WTC11 (cell line): Measurements from ENCODE around the gene HELB. TPM values are rescaled to one million over a fixed set of nuclear protein-coding genes. Genes with fewer than 3 reads are reported as not detected.

ENCODE experiments used
- ATAC-seq: fragments of 200-7000 bp; cut with Tn5 transposase; 2 replicates; pipeline ENCODE4 v1.10.0; 2021; ENCODE audit warnings: mild to moderate bottlenecking, moderate library complexity
- CTCF ChIA-PET: fragments of 300-600 bp; sonication (Branson Sonifier 250); formaldehyde crosslinking; loops from one replicate; lab custom pipeline; 2021; ENCODE audit warnings: antibody characterized with exemption; lab: Charles Lee
- POLR2A ChIA-PET: fragments of 350-600 bp; sonication (Branson Sonifier 250); formaldehyde crosslinking; loops from one replicate; lab custom pipeline; 2021; ENCODE audit warnings: antibody characterized with exemption; lab: Charles Lee
- DNase-seq: peaks from one replicate; pipeline ENCODE4 v3.0.0; 2021; ENCODE audit warnings: low spot score
- H3K27ac Mint-ChIP-seq: 2 replicates; pipeline ENCODE4 v1.8.0; 2021; ENCODE audit warnings: mixed read lengths
- H3K27me3 Mint-ChIP-seq: 2 replicates; pipeline ENCODE4 v1.8.0; 2021; ENCODE audit warnings: low read depth, mild to moderate bottlenecking, moderate library complexity, mixed read lengths
- H3K36me3 Mint-ChIP-seq: 2 replicates; pipeline ENCODE4 v1.8.0; 2021; ENCODE audit warnings: mixed read lengths
- H3K4me1 Mint-ChIP-seq: 2 replicates; pipeline ENCODE4 v1.8.0; 2022; ENCODE audit warnings: mixed read lengths
- H3K4me3 Mint-ChIP-seq: 2 replicates; pipeline ENCODE4 v1.8.0; 2021; ENCODE audit warnings: mild to moderate bottlenecking, moderate library complexity, mixed read lengths
- H3K9me3 Mint-ChIP-seq: 2 replicates; pipeline ENCODE4 v1.8.0; 2021; ENCODE audit warnings: mixed read lengths
- ATF2 ChIP-seq: sonication (generic); formaldehyde crosslinking; IDR thresholded peaks from 2 replicates; pipeline ENCODE4 v1.8.1; 2022; ENCODE audit warnings: low read depth, missing genetic modification reagents, borderline replicate concordance
- CDX4 ChIP-seq: fragments of 250-450 bp; sonication (Bioruptor Pico); IDR thresholded peaks from 2 replicates; pipeline ENCODE4 v1.9.0; 2021; ENCODE audit warnings: moderate library complexity, mild to moderate bottlenecking, inconsistent platforms, borderline replicate concordance
- E2F1 ChIP-seq: sonication (generic); formaldehyde crosslinking; IDR thresholded peaks from 2 replicates; pipeline ENCODE4 v1.8.0; 2022; ENCODE audit warnings: mild to moderate bottlenecking, missing genetic modification reagents
- FOXK1 ChIP-seq: sonication (generic); formaldehyde crosslinking; IDR thresholded peaks from 2 replicates; pipeline ENCODE4 v1.8.0; 2022; ENCODE audit warnings: mild to moderate bottlenecking, moderate library complexity, missing genetic modification reagents
- FOXP1 ChIP-seq: sonication (generic); formaldehyde crosslinking; IDR thresholded peaks from 2 replicates; pipeline ENCODE4 v1.8.0; 2022; ENCODE audit warnings: missing genetic modification reagents, mild to moderate bottlenecking, moderate library complexity, borderline replicate concordance
- GRHL2 ChIP-seq: fragments of 250-450 bp; sonication (Bioruptor Pico); IDR thresholded peaks from 2 replicates; pipeline ENCODE4 v1.8.0; 2022; ENCODE audit warnings: mild to moderate bottlenecking, moderate library complexity; ENCODE audit not compliant: insufficient replicate concordance, severe bottlenecking
- GTF2I ChIP-seq: fragments of 250-450 bp; sonication (Bioruptor Pico); conservative IDR thresholded peaks from 2 replicates; pipeline ENCODE4 v1.4.0; 2021; ENCODE audit warnings: mild to moderate bottlenecking
- HMGXB4 ChIP-seq: sonication (generic); formaldehyde crosslinking; IDR thresholded peaks from 2 replicates; pipeline ENCODE4 v1.8.1; 2023; ENCODE audit warnings: mild to moderate bottlenecking, moderate library complexity, missing genetic modification reagents
- MAX ChIP-seq: sonication (generic); formaldehyde crosslinking; IDR thresholded peaks from 2 replicates; pipeline ENCODE4 v1.8.0; 2022; ENCODE audit warnings: mild to moderate bottlenecking, missing genetic modification reagents
- MYBL2 ChIP-seq: sonication (generic); formaldehyde crosslinking; IDR thresholded peaks from 2 replicates; pipeline ENCODE4 v1.8.1; 2023; ENCODE audit warnings: mild to moderate bottlenecking, moderate library complexity, missing genetic modification reagents
- NFE2L1 ChIP-seq: sonication (generic); formaldehyde crosslinking; IDR thresholded peaks from 2 replicates; pipeline ENCODE4 v1.8.1; 2023; ENCODE audit warnings: missing genetic modification reagents
- NFYB ChIP-seq: sonication (generic); formaldehyde crosslinking; conservative IDR thresholded peaks from 2 replicates; pipeline ENCODE4 v1.8.0; 2022; ENCODE audit warnings: low read depth, missing genetic modification reagents
- NR1H2 ChIP-seq: sonication (generic); formaldehyde crosslinking; IDR thresholded peaks from 2 replicates; pipeline ENCODE4 v1.9.0; 2021; ENCODE audit warnings: mild to moderate bottlenecking, moderate library complexity, missing genetic modification reagents
- OVOL2 ChIP-seq: fragments of 250-450 bp; sonication (Bioruptor Pico); IDR thresholded peaks from 2 replicates; pipeline ENCODE4 v1.9.0; 2021; ENCODE audit warnings: mild to moderate bottlenecking, borderline replicate concordance
- SMAD3 ChIP-seq: sonication (generic); formaldehyde crosslinking; IDR thresholded peaks from 2 replicates; pipeline ENCODE4 v1.8.0; 2022; ENCODE audit warnings: missing genetic modification reagents, mild to moderate bottlenecking, borderline replicate concordance
- SP1 ChIP-seq: sonication (generic); formaldehyde crosslinking; conservative IDR thresholded peaks from 2 replicates; pipeline ENCODE4 v1.8.1; 2022; ENCODE audit warnings: missing genetic modification reagents
- ZNF121 ChIP-seq: sonication (generic); formaldehyde crosslinking; IDR thresholded peaks from 2 replicates; pipeline ENCODE4 v1.8.0; 2023; ENCODE audit warnings: missing genetic modification reagents
- ZNF138 ChIP-seq: sonication (generic); formaldehyde crosslinking; conservative IDR thresholded peaks from 2 replicates; pipeline ENCODE4 v1.8.1; 2022; ENCODE audit warnings: mild to moderate bottlenecking, moderate library complexity, missing genetic modification reagents
- ZNF232 ChIP-seq: sonication (generic); formaldehyde crosslinking; IDR thresholded peaks from 2 replicates; pipeline ENCODE4 v1.8.0; 2022; ENCODE audit warnings: mild to moderate bottlenecking, missing genetic modification reagents
- ZNF396 ChIP-seq: fragments of 250-450 bp; sonication (Bioruptor Pico); IDR thresholded peaks from 2 replicates; pipeline ENCODE4 v1.8.0; 2021; ENCODE audit warnings: mild to moderate bottlenecking, moderate library complexity, borderline replicate concordance
- ZNF416 ChIP-seq: fragments of 250-450 bp; sonication (Bioruptor Pico); IDR thresholded peaks from 2 replicates; pipeline ENCODE4 v1.9.0; 2021; ENCODE audit warnings: mild to moderate bottlenecking, inconsistent platforms
- ZNF512 ChIP-seq: sonication (generic); formaldehyde crosslinking; IDR thresholded peaks from 2 replicates; pipeline ENCODE4 v1.8.1; 2022; ENCODE audit warnings: missing genetic modification reagents, borderline replicate concordance
- ZNF532 ChIP-seq: fragments of 250-450 bp; sonication (Bioruptor Pico); IDR thresholded peaks from 2 replicates; pipeline ENCODE4 v1.9.0; 2021; ENCODE audit warnings: mild to moderate bottlenecking, borderline replicate concordance
- ZNF671 ChIP-seq: fragments of 250-450 bp; sonication (Bioruptor Pico); IDR thresholded peaks from 2 replicates; pipeline ENCODE4 v1.8.0; 2021; ENCODE audit warnings: mild to moderate bottlenecking
- ZSCAN18 ChIP-seq: fragments of 250-450 bp; sonication (Bioruptor Pico); IDR thresholded peaks from 2 replicates; pipeline ENCODE4 v2.1.2; 2022; ENCODE audit warnings: mild to moderate bottlenecking, moderate library complexity
- total RNA-seq: library from RNA; stranded (reverse); gene quantifications from 3 replicates; pipeline ENCODE4 v1.2.3, GENCODE V29; 2021

HELB gene
- total RNA-seq, 1 experiment from 2014 or later: 9.7 TPM

- Mint-ChIP-seq H3K4me1 (peaks cover 7% of the 10 kb centered on the region), H3K36me3 (peaks cover 7% of the 10 kb centered on the region), H3K4me3 (no peak overlapping the region), H3K9me3 (peaks cover 15% of the 10 kb centered on the region), H3K27me3 (no peaks in the 10 kb centered on the region), H3K27ac (no peak overlapping the region)
- DNase-seq (no peak), ATAC-seq (no peak)
- TF ChIP-seq GTF2I (no peak), NFYB (CRISPR knock-in tag) (no peak), GRHL2 (CRISPR knock-in tag) (no peak), ZNF532 (no peak), ZNF416 (CRISPR knock-in tag) (no peak), MAX (CRISPR knock-in tag) (no peak), ZNF138 (no peak)
- POLR2A ChIA-PET: no interaction called here
- CTCF ChIA-PET: no interaction called here
Measured at GRCh38 chr12:66280561-66280960, 21.7 kb upstream of the HELB start.

GRCh38 chr12:66282244-66282643, 20.0 kb upstream of the HELB start:
- ChIA-PET POLR2A (no interaction called here), CTCF (no interaction called here)
- no peak for DNase-seq
- H3K9me3 Mint-ChIP-seq: peaks cover 15% of the 10 kb centered on the region
- H3K4me1 Mint-ChIP-seq: no peaks in the 10 kb centered on the region
- H3K36me3 Mint-ChIP-seq: peaks cover 7% of the 10 kb centered on the region
- H3K27ac Mint-ChIP-seq: no peak overlapping the region
- ATAC-seq: no peak
- H3K27me3 Mint-ChIP-seq: no peaks in the 10 kb centered on the region
- no peak overlapping the region for H3K4me3 Mint-ChIP-seq
- TF ChIP-seq E2F1 (CRISPR knock-in tag) (no peak), CDX4 (no peak), ATF2 (no peak), NR1H2 (CRISPR knock-in tag) (no peak), ZNF512 (CRISPR knock-in tag) (no peak), HMGXB4 (CRISPR knock-in tag) (no peak), ZNF396 (no peak), NFE2L1 (CRISPR knock-in tag) (no peak), ZNF121 (no peak), SP1 (CRISPR knock-in tag) (no peak), ZSCAN18 (no peak), ZNF232 (CRISPR knock-in tag) (no peak), SMAD3 (no peak), ZNF671 (no peak), FOXP1 (CRISPR knock-in tag) (no peak), FOXK1 (CRISPR knock-in tag) (no peak), MYBL2 (CRISPR knock-in tag) (no peak), OVOL2 (CRISPR knock-in tag) (no peak)
